Measurements from ENCODE around the gene PAQR5. TPM values are rescaled to one million over a fixed set of nuclear protein-coding genes. Genes with fewer than 3 reads are reported as not detected.

PAQR5 gene
- total RNA-seq, 1 experiment from 2014 or later: 9.4 TPM

DNA sequence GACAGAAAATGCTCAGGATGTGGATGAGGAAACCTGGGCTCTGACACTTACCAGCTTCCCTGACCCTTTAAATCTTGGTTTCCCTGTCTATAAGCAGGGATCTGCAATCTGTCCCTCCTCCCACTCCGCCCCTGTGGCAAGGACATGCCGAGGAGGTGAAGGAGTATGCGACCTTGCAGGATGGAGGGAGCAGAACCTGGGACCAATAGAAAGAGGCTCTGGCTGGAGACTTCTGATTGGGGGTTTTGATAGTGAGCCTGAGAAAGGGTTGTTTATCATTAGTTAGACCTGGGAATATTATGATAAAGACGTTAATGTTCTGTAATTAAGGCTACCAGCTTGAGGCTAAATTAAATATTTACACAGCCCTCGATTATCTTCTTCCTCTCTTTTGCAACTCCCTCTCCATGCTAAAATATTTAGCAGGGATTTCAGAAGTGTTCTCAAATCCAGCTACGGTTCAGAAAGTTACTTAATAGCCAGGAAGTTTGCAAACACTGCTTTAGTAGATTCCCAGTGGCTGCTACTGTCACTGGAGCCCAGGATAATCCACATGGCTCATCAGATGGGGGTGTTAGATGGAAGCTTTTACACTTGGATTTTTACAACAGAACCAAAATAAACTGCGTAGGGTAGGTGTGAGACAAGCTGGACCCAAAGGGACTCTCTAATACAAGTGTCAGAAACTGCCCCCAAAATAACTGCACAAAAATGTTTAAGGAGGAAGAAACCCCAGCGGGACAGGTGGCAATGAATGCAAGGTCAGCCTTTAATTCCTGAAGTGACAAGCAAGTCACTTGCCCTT is 9.2 kb upstream of the PAQR5 start:
- TF ChIP-seq, protein P1, sequence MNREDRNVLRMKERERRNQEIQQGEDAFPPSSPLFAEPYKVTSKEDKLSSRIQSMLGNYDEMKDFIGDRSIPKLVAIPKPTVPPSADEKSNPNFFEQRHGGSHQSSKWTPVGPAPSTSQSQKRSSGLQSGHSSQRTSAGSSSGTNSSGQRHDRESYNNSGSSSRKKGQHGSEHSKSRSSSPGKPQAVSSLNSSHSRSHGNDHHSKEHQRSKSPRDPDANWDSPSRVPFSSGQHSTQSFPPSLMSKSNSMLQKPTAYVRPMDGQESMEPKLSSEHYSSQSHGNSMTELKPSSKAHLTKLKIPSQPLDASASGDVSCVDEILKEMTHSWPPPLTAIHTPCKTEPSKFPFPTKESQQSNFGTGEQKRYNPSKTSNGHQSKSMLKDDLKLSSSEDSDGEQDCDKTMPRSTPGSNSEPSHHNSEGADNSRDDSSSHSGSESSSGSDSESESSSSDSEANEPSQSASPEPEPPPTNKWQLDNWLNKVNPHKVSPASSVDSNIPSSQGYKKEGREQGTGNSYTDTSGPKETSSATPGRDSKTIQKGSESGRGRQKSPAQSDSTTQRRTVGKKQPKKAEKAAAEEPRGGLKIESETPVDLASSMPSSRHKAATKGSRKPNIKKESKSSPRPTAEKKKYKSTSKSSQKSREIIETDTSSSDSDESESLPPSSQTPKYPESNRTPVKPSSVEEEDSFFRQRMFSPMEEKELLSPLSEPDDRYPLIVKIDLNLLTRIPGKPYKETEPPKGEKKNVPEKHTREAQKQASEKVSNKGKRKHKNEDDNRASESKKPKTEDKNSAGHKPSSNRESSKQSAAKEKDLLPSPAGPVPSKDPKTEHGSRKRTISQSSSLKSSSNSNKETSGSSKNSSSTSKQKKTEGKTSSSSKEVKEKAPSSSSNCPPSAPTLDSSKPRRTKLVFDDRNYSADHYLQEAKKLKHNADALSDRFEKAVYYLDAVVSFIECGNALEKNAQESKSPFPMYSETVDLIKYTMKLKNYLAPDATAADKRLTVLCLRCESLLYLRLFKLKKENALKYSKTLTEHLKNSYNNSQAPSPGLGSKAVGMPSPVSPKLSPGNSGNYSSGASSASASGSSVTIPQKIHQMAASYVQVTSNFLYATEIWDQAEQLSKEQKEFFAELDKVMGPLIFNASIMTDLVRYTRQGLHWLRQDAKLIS (CRISPR knock-in tag; IDR thresholded peaks at IDR 0.05; ENCODE audit: borderline replicate concordance): no peak
- TF ChIP-seq, protein P2, sequence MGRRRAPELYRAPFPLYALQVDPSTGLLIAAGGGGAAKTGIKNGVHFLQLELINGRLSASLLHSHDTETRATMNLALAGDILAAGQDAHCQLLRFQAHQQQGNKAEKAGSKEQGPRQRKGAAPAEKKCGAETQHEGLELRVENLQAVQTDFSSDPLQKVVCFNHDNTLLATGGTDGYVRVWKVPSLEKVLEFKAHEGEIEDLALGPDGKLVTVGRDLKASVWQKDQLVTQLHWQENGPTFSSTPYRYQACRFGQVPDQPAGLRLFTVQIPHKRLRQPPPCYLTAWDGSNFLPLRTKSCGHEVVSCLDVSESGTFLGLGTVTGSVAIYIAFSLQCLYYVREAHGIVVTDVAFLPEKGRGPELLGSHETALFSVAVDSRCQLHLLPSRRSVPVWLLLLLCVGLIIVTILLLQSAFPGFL (CRISPR knock-in tag; IDR thresholded peaks at IDR 0.05; ENCODE audit: borderline replicate concordance): no peak
- TF ChIP-seq TCF7 (CRISPR knock-in tag; IDR thresholded peaks at IDR 0.05; ENCODE audit: low read depth) (no peak), ZBTB43 (CRISPR knock-in tag; IDR thresholded peaks at IDR 0.05) (no peak), ZNF671 (CRISPR knock-in tag; IDR thresholded peaks at IDR 0.05) (no peak), RORB (CRISPR knock-in tag; IDR thresholded peaks at IDR 0.05) (no peak), ZNF416 (CRISPR knock-in tag; IDR thresholded peaks at IDR 0.05) (no peak), ZNF281 (CRISPR knock-in tag; IDR thresholded peaks at IDR 0.05) (no peak), FOXJ3 (CRISPR knock-in tag; IDR thresholded peaks at IDR 0.05; ENCODE audit: borderline replicate concordance) (no peak), ERG (CRISPR knock-in tag; IDR thresholded peaks at IDR 0.05) (no peak), JUN (CRISPR knock-in tag; IDR thresholded peaks at IDR 0.05) (no peak), ELF4 (CRISPR knock-in tag; IDR thresholded peaks at IDR 0.05; ENCODE audit: low read depth) (no peak), KAT7 (CRISPR knock-in tag; IDR thresholded peaks at IDR 0.05; ENCODE audit: borderline replicate concordance) (no peak), ZNF263 (CRISPR knock-in tag; IDR thresholded peaks at IDR 0.05; ENCODE audit: low read depth) (no peak), ZNF121 (CRISPR knock-in tag; IDR thresholded peaks at IDR 0.05) (no peak), OVOL2 (CRISPR knock-in tag; IDR thresholded peaks at IDR 0.05; ENCODE audit: borderline replicate concordance) (no peak)
- TF ChIP-seq, protein P3, sequence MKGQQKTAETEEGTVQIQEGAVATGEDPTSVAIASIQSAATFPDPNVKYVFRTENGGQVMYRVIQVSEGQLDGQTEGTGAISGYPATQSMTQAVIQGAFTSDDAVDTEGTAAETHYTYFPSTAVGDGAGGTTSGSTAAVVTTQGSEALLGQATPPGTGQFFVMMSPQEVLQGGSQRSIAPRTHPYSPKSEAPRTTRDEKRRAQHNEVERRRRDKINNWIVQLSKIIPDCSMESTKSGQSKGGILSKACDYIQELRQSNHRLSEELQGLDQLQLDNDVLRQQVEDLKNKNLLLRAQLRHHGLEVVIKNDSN (CRISPR knock-in tag; IDR thresholded peaks at IDR 0.05): no peak
- TF ChIP-seq, protein P4, sequence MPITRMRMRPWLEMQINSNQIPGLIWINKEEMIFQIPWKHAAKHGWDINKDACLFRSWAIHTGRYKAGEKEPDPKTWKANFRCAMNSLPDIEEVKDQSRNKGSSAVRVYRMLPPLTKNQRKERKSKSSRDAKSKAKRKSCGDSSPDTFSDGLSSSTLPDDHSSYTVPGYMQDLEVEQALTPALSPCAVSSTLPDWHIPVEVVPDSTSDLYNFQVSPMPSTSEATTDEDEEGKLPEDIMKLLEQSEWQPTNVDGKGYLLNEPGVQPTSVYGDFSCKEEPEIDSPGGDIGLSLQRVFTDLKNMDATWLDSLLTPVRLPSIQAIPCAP (CRISPR knock-in tag; IDR thresholded peaks at IDR 0.05): no peak
- no peaks in the 10 kb centered on the region for H3K36me3 Mint-ChIP-seq
- H3K27ac Mint-ChIP-seq: no peak overlapping the region
- ATAC-seq (peak; percentile 72), DNase-seq (ENCODE audit: low spot score) (no peak)
- peaks cover 13% of the 10 kb centered on the region for H3K4me1 Mint-ChIP-seq
- H3K9me3 Mint-ChIP-seq: no peaks in the 10 kb centered on the region
- no peak overlapping the region for H3K4me3 Mint-ChIP-seq
- H3K27me3 Mint-ChIP-seq (ENCODE audit: low read depth): no peaks in the 10 kb centered on the region; the same call in 1 of the 2 replicates
- CTCF ChIA-PET: interaction anchor here (0.9 to 2.4 kb wide), 4 partner anchors 10 to 258 kb away, joined by 3 to 10 read pairs (median 4); partner anchors contain the start of gene PAQR5
- POLR2A ChIA-PET: no interaction called here

All from WTC11 (cell line).